CD4-positive, alpha-beta T cell (primary cell): ENCODE results near the gene MARCO. TPM values are rescaled to one million over a fixed set of nuclear protein-coding genes. Genes with fewer than 3 reads are reported as not detected.

Source experiments
- ATAC-seq: fragments of 200-7000 bp; cut with Tn5 transposase; one replicate; pipeline ENCODE4 v1.10.0; 2022; ENCODE audit warnings: mild to moderate bottlenecking; ENCODE audit not compliant: poor library complexity
- CTCF ChIA-PET: fragments of 350-600 bp; sonication (Branson Sonifier 250); formaldehyde crosslinking; loops from one replicate; lab custom pipeline; 2021; ENCODE audit warnings: antibody characterized with exemption, inconsistent platforms; lab: Charles Lee
- POLR2A ChIA-PET: fragments of 350-600 bp; sonication (Branson Sonifier 250); formaldehyde crosslinking; loops from one replicate; lab custom pipeline; 2021; ENCODE audit warnings: antibody characterized with exemption, inconsistent platforms; lab: Charles Lee
- DNase-seq, 14 experiments: peaks; one replicate each; pipeline ENCODE4 v3.0.0-alpha.2; 2013 to 2020; ENCODE audit warnings: mixed read lengths in 2 of 14
- H3K27ac ChIP-seq, 2 donors: one replicate each; pipeline versions ENCODE4 v1.5.1 to v1.7.0; 2013; ENCODE audit warnings: low read length in 2 of 2, low read depth in 1 of 2, mild to moderate bottlenecking in 1 of 2
- H3K27me3 ChIP-seq, 2 experiments: 1 replicate in 1 of 2; 2 replicates in 1 of 2; pipeline versions ENCODE4 v1.6.1 to v1.7.0; 2013; ENCODE audit warnings: low read length in 2 of 2, control low read depth in 1 of 2, mild to moderate bottlenecking in 1 of 2, moderate library complexity in 1 of 2; ENCODE audit not compliant: insufficient read depth in 2 of 2, control insufficient read depth in 1 of 2
- H3K36me3 ChIP-seq: one replicate; pipeline ENCODE4 v1.6.1; 2013; ENCODE audit warnings: low read length, control low read depth; ENCODE audit not compliant: insufficient read depth
- H3K4me1 ChIP-seq: one replicate; pipeline ENCODE4 v1.6.1; 2013; ENCODE audit warnings: low read length, control low read depth; ENCODE audit not compliant: insufficient read depth
- H3K4me3 ChIP-seq: one replicate; pipeline ENCODE4 v1.5.1; 2013; ENCODE audit warnings: mild to moderate bottlenecking, low read length, moderate library complexity
- H3K9me3 ChIP-seq, 2 experiments: 1 replicate in 1 of 2; 2 replicates in 1 of 2; pipeline versions ENCODE4 v1.6.1 to v1.7.0; 2013; ENCODE audit warnings: low read length in 2 of 2, mild to moderate bottlenecking in 2 of 2, control low read depth in 1 of 2, moderate library complexity in 1 of 2; ENCODE audit not compliant: control insufficient read depth in 1 of 2, insufficient read depth in 1 of 2
- H3K27ac Mint-ChIP-seq: one replicate; pipeline ENCODE4 v1.8.0; 2020; ENCODE audit warnings: mixed read lengths
- H3K27me3 Mint-ChIP-seq: one replicate; pipeline ENCODE4 v1.8.0; 2021; ENCODE audit warnings: mixed read lengths
- H3K36me3 Mint-ChIP-seq: one replicate; pipeline ENCODE4 v1.8.0; 2021; ENCODE audit warnings: low read depth, mixed read lengths
- H3K4me1 Mint-ChIP-seq: one replicate; pipeline ENCODE4 v1.8.0; 2021; ENCODE audit warnings: low read depth, mixed read lengths
- H3K4me3 Mint-ChIP-seq: one replicate; pipeline ENCODE4 v1.8.0; 2020; ENCODE audit warnings: mild to moderate bottlenecking, mixed read lengths
- H3K9me3 Mint-ChIP-seq: one replicate; pipeline ENCODE4 v1.8.0; 2020; ENCODE audit warnings: mixed read lengths
- intact Hi-C, 2 experiments: fragments of 100-400 bp; cut with DNase I in 1 of 2; cut with micrococcal nuclease in 1 of 2; formaldehyde crosslinking; loops; one replicate each; pipeline versions ENCODE4 v1.15.1 to v1.9.0; 2023 to 2025; cut with DNase I, micrococcal nuclease
- total RNA-seq, 174 experiments: library from RNA in 2 of 174; stranded (reverse) in 2 of 174; gene quantifications; one replicate each; pipeline ENCODE4 v1.2.3 and lab custom pipeline; 2021 to 2026
- TF ChIP-seq, protein P1 (sequence below): fragments of 200-600 bp; IDR thresholded peaks from one replicate; pipeline ENCODE4 v1.8.0; 2022; ENCODE audit warnings: antibody characterized with exemption, mild to moderate bottlenecking

The MARCO gene
- total RNA-seq, 2 experiments from 2014 or later = 0.22 TPM; not detected in 1

DNA sequence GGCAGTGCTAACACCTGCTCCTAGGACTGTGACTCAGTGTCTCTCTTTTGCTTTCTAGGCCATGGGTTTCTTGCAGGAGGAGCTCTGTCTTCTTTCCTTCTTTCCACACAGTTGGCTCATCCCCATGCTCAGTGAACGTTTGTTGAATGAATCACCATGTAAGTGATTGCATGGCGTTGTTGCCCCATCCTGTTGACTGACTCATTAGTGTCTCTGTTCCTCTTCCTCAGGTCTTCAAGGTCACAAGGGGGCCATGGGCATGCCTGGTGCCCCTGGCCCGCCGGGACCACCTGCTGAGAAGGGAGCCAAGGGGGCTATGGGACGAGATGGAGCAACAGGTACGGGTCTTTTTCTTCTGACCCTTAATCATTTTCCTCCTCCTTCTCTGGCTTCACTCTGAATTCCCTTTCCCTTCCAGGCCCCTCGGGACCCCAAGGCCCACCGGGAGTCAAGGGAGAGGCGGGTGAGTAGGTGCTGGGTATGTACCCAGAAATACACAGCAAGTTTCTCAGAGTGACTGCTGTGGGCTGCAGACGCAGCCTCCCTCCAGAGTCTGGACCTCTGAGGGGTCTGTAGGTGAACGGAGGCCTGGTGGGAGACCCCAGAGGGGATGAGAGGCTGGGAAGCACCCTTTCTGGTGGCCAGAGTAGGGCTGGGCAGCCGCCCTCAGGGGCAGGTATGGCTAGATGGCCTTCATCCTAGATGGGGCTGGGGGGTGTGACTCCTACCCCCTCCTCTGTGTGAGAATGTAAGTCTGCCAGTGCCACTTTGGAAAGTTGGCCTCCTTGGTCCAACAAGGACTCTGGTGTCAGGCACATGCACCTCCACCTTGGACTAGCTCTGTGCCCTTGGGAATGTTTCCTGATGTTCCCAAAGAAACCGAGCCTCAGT, 32.4 kb downstream of the MARCO start:
- TF ChIP-seq, protein P1, sequence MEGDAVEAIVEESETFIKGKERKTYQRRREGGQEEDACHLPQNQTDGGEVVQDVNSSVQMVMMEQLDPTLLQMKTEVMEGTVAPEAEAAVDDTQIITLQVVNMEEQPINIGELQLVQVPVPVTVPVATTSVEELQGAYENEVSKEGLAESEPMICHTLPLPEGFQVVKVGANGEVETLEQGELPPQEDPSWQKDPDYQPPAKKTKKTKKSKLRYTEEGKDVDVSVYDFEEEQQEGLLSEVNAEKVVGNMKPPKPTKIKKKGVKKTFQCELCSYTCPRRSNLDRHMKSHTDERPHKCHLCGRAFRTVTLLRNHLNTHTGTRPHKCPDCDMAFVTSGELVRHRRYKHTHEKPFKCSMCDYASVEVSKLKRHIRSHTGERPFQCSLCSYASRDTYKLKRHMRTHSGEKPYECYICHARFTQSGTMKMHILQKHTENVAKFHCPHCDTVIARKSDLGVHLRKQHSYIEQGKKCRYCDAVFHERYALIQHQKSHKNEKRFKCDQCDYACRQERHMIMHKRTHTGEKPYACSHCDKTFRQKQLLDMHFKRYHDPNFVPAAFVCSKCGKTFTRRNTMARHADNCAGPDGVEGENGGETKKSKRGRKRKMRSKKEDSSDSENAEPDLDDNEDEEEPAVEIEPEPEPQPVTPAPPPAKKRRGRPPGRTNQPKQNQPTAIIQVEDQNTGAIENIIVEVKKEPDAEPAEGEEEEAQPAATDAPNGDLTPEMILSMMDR = no peak
- CTCF ChIA-PET = no interaction called here
- peak in 3 of 14 experiments; percentile 1 to 73 (median 64) for DNase-seq

DNA sequence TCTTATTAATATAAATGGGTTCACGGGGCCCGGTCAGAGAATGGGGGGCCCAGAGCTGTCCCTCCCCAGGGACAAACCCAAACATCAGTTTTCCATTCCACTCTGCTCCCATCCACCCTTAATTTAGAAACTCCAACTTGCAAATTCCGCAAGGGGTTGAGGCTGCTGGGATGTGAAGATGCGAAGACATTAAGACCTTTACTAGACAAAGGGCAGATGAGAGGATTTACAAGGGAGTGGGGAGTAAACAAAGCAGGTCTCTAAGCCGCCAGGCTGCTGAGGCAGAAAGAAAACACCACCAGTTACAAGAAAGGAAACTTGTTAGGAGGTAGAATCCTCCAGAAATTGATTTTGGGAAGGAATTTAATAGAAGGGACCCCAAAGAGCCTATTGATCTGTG, 33.1 kb downstream of the MARCO start:
- Mint-ChIP-seq H3K4me1 (no peaks in the 10 kb centered on the region), H3K36me3 (no peaks in the 10 kb centered on the region), H3K9me3 (no peaks in the 10 kb centered on the region), H3K4me3 (no peak overlapping the region), H3K27ac (no peak overlapping the region), H3K27me3 (peaks cover 32% of the 10 kb centered on the region)
- H3K27me3 ChIP-seq = no peaks in the 10 kb centered on the region
- peaks cover 4% of the 10 kb centered on the region for H3K4me1 ChIP-seq
- ATAC-seq (no peak), DNase-seq (no peak)
- intact Hi-C loops = no loop called here
- H3K9me3 ChIP-seq = peaks cover 5 to 20% of the 10 kb centered on the region in 2 experiments
- H3K27ac ChIP-seq = no peak overlapping the region
- ChIA-PET CTCF (no interaction called here), POLR2A (no interaction called here)
- TF ChIP-seq, protein P1 = no peak
- no peak overlapping the region for H3K4me3 ChIP-seq
- H3K36me3 ChIP-seq = no peaks in the 10 kb centered on the region

More for the DNA sequence above, 32.4 kb downstream of the MARCO start:
- no peaks in the 10 kb centered on the region for H3K36me3 Mint-ChIP-seq
- no peak overlapping the region for H3K4me3 Mint-ChIP-seq
- H3K36me3 ChIP-seq = no peaks in the 10 kb centered on the region
- no peak overlapping the region for H3K4me3 ChIP-seq
- H3K27ac Mint-ChIP-seq = no peak overlapping the region
- no peak for ATAC-seq
- no peak overlapping the region for H3K27ac ChIP-seq
- H3K4me1 Mint-ChIP-seq = no peaks in the 10 kb centered on the region
- POLR2A ChIA-PET = no interaction called here
- H3K4me1 ChIP-seq = peaks cover 4% of the 10 kb centered on the region
- intact Hi-C loops = no loop called here
- peaks cover 5 to 20% of the 10 kb centered on the region in 2 experiments for H3K9me3 ChIP-seq
- peaks cover 32% of the 10 kb centered on the region for H3K27me3 Mint-ChIP-seq
- H3K27me3 ChIP-seq = no peaks in the 10 kb centered on the region
- H3K9me3 Mint-ChIP-seq = no peaks in the 10 kb centered on the region

DNA sequence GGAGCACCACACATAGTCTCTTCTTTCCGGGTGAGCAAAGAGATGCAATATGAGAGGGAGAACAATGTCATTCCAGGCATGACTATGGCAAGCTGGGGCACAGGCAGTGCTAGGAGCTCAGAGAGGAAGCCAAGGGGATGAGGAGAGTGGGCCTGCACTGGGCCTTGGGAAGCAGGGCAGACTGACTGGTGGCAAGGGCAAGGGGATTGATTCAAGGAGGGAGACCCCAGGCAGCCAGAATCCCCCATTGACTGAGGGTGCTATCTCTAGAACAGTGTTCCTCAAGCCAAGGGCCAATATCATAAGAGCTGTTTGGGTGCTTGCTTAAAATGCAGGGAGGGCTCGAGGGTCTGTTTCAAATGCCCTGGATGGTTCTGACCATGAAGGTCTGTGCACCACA, 36.1 kb downstream of the MARCO start:
- intact Hi-C loops = no loop called here
- H3K36me3 ChIP-seq = no peaks in the 10 kb centered on the region
- Mint-ChIP-seq H3K36me3 (no peaks in the 10 kb centered on the region), H3K4me3 (no peak overlapping the region), H3K4me1 (no peaks in the 10 kb centered on the region), H3K27ac (no peak overlapping the region), H3K9me3 (no peaks in the 10 kb centered on the region), H3K27me3 (peaks cover 21% of the 10 kb centered on the region)
- ChIA-PET POLR2A (no interaction called here), CTCF (no interaction called here)
- H3K4me1 ChIP-seq = no peaks in the 10 kb centered on the region
- TF ChIP-seq, protein P1 = no peak
- H3K27me3 ChIP-seq = no peaks in the 10 kb centered on the region
- ATAC-seq = no peak
- H3K9me3 ChIP-seq = peaks cover 5 to 27% of the 10 kb centered on the region in 2 experiments
- H3K27ac ChIP-seq = no peak overlapping the region
- no peak overlapping the region for H3K4me3 ChIP-seq
- DNase-seq = no peak
